Measurements from ENCODE around the gene KCNRG.
"Not testable (repeated sequence)": the region's sequence is repeated elsewhere in the genome, so short reads cannot be mapped to it uniquely, and the experiment has no call there.

Gene KCNRG

GRCh38 chr13:50037788-50038187 lies 22.5 kb downstream of the KCNRG start:
- Histone ChIP-seq H3K9ac (ENCODE audit: low read depth in 1 of 2, low read length in 2 of 2) (no peak overlapping the region), H3K9me3 (ENCODE audit: control insufficient read depth in 1 of 2, low read length in 2 of 2) (no peaks in the 10 kb centered on the region), H3K27me3 (ENCODE audit: control insufficient read depth in 1 of 2, insufficient read depth in 2 of 2, low read length in 2 of 2) (no peaks in the 10 kb centered on the region), H3K4me3 (ENCODE audit: low read depth in 1 of 2, low read length in 2 of 2) (no peak overlapping the region), H3K27ac (ENCODE audit: low read depth, low read length) (no peak overlapping the region), H3K4me1 (ENCODE audit: control insufficient read depth in 1 of 2, insufficient read depth in 2 of 2, low read length in 2 of 2) (no peaks in the 10 kb centered on the region), H3K36me3 (ENCODE audit: control insufficient read depth in 1 of 2, insufficient read depth in 2 of 2, low read length in 2 of 2) (no peaks in the 10 kb centered on the region)

GRCh38 chr13:50038266-50038665 lies 23.0 kb downstream of the KCNRG start:
- Histone ChIP-seq H3K4me3 (ENCODE audit: low read depth in 1 of 2, low read length in 2 of 2) (no peak overlapping the region), H3K9me3 (ENCODE audit: control insufficient read depth in 1 of 2, low read length in 2 of 2) (no peaks in the 10 kb centered on the region), H3K27me3 (ENCODE audit: control insufficient read depth in 1 of 2, insufficient read depth in 2 of 2, low read length in 2 of 2) (no peaks in the 10 kb centered on the region), H3K4me1 (ENCODE audit: control insufficient read depth in 1 of 2, insufficient read depth in 2 of 2, low read length in 2 of 2) (no peaks in the 10 kb centered on the region), H3K36me3 (ENCODE audit: control insufficient read depth in 1 of 2, insufficient read depth in 2 of 2, low read length in 2 of 2) (no peaks in the 10 kb centered on the region), H3K9ac (ENCODE audit: low read depth in 1 of 2, low read length in 2 of 2) (no peak overlapping the region), H3K27ac (ENCODE audit: low read depth, low read length) (no peak overlapping the region)

- Histone ChIP-seq H3K27me3 (ENCODE audit: control insufficient read depth in 1 of 2, insufficient read depth in 2 of 2, low read length in 2 of 2) (no peaks in the 10 kb centered on the region), H3K9me3 (ENCODE audit: control insufficient read depth in 1 of 2, low read length in 2 of 2) (no peaks in the 10 kb centered on the region), H3K4me3 (ENCODE audit: low read depth in 1 of 2, low read length in 2 of 2) (no peak overlapping the region), H3K27ac (ENCODE audit: low read depth, low read length) (no peak overlapping the region), H3K9ac (ENCODE audit: low read depth in 1 of 2, low read length in 2 of 2) (no peak overlapping the region), H3K4me1 (ENCODE audit: control insufficient read depth in 1 of 2, insufficient read depth in 2 of 2, low read length in 2 of 2) (peaks cover 0 to 3% of the 10 kb centered on the region in 2 donors), H3K36me3 (ENCODE audit: control insufficient read depth in 1 of 2, insufficient read depth in 2 of 2, low read length in 2 of 2) (peaks cover 0 to 3% of the 10 kb centered on the region in 2 donors)
These were observed 37.2 kb downstream of the KCNRG start for GRCh38 chr13:50052478-50052877.

DNA sequence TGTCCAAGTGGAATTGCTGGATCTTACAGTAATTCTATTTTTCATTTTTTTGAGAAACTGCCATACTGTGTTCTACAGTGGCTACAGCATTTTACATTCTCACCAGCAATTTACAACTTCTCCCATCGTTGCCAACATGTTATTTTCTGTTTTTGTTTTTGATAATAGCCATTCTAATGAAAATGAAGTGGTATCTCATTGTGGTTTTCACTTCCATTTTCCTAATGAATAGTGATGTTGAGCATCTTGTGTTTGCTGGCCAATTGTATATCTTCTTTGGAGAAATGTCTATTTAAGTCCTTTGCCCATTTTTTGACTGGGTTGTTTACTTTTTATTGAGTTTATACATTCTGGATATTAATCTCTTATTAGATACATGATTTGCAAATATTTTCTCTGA lies 38.6 kb downstream of the KCNRG start:
- Histone ChIP-seq H3K9me3 (ENCODE audit: control insufficient read depth in 1 of 2, low read length in 2 of 2) (no peaks in the 10 kb centered on the region), H3K9ac (ENCODE audit: low read depth in 1 of 2, low read length in 2 of 2) (no peak overlapping the region), H3K27me3 (ENCODE audit: control insufficient read depth in 1 of 2, insufficient read depth in 2 of 2, low read length in 2 of 2) (no peaks in the 10 kb centered on the region), H3K36me3 (ENCODE audit: control insufficient read depth in 1 of 2, insufficient read depth in 2 of 2, low read length in 2 of 2) (peaks cover 0 to 2% of the 10 kb centered on the region in 2 donors), H3K4me1 (ENCODE audit: control insufficient read depth in 1 of 2, insufficient read depth in 2 of 2, low read length in 2 of 2) (peaks cover 0 to 3% of the 10 kb centered on the region in 2 donors), H3K4me3 (ENCODE audit: low read depth in 1 of 2, low read length in 2 of 2) (no peak overlapping the region), H3K27ac (ENCODE audit: low read depth, low read length) (no peak overlapping the region)

GRCh38 chr13:50055454-50055853 lies 40.2 kb downstream of the KCNRG start:
- H3K9ac ChIP-seq (ENCODE audit: low read depth in 1 of 2, low read length in 2 of 2): no peak overlapping the region
- no peak overlapping the region for H3K4me3 ChIP-seq (ENCODE audit: low read depth in 1 of 2, low read length in 2 of 2)
- peaks cover 0 to 3% of the 10 kb centered on the region in 2 donors for H3K4me1 ChIP-seq (ENCODE audit: control insufficient read depth in 1 of 2, insufficient read depth in 2 of 2, low read length in 2 of 2)
- H3K36me3 ChIP-seq (ENCODE audit: control insufficient read depth in 1 of 2, insufficient read depth in 2 of 2, low read length in 2 of 2): no peaks in the 10 kb centered on the region
- no peaks in the 10 kb centered on the region for H3K27me3 ChIP-seq (ENCODE audit: control insufficient read depth in 1 of 2, insufficient read depth in 2 of 2, low read length in 2 of 2)
- H3K9me3 ChIP-seq (ENCODE audit: control insufficient read depth in 1 of 2, low read length in 2 of 2): no peaks in the 10 kb centered on the region
- H3K27ac ChIP-seq (ENCODE audit: low read depth, low read length): no peak overlapping the region

DNA sequence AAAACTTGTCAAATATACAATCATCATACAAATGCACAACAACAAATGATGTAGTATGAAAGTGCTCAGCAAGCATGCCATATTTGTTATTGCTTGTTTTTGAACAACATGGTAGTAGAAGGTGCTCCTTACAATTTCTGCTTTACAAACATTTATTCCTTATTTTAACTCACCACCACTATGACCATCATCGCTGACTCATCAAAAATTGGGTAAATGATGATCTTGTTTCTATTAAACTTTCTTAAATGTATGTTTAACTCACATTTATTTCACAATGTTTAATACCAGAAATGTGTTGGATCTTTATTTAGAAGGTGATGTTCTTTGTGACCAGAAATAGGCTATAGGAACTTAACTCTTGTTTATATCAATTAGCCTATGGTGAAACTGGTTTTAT lies 45.5 kb downstream of the KCNRG start:
- H3K4me3 ChIP-seq (ENCODE audit: low read depth in 1 of 2, low read length in 2 of 2): no peak overlapping the region
- H3K9me3 ChIP-seq (ENCODE audit: control insufficient read depth in 1 of 2, low read length in 2 of 2): no peaks in the 10 kb centered on the region
- peaks cover 0 to under 1% of the 10 kb centered on the region in 2 donors for H3K4me1 ChIP-seq (ENCODE audit: control insufficient read depth in 1 of 2, insufficient read depth in 2 of 2, low read length in 2 of 2)
- no peak overlapping the region for H3K27ac ChIP-seq (ENCODE audit: low read depth, low read length)
- no peak overlapping the region for H3K9ac ChIP-seq (ENCODE audit: low read depth in 1 of 2, low read length in 2 of 2)
- no peaks in the 10 kb centered on the region for H3K27me3 ChIP-seq (ENCODE audit: control insufficient read depth in 1 of 2, insufficient read depth in 2 of 2, low read length in 2 of 2)
- H3K36me3 ChIP-seq (ENCODE audit: control insufficient read depth in 1 of 2, insufficient read depth in 2 of 2, low read length in 2 of 2): peaks cover 0 to 3% of the 10 kb centered on the region in 2 donors

GRCh38 chr13:50062336-50062735 lies 47.1 kb downstream of the KCNRG start:
- H3K27me3 ChIP-seq (ENCODE audit: control insufficient read depth in 1 of 2, insufficient read depth in 2 of 2, low read length in 2 of 2); H3K36me3 ChIP-seq (ENCODE audit: control insufficient read depth in 1 of 2, insufficient read depth in 2 of 2, low read length in 2 of 2); H3K4me1 ChIP-seq (ENCODE audit: control insufficient read depth in 1 of 2, insufficient read depth in 2 of 2, low read length in 2 of 2); H3K9ac ChIP-seq (ENCODE audit: low read depth in 1 of 2, low read length in 2 of 2); H3K4me3 ChIP-seq (ENCODE audit: low read depth in 1 of 2, low read length in 2 of 2); H3K27ac ChIP-seq (ENCODE audit: low read depth, low read length); H3K9me3 ChIP-seq (ENCODE audit: control insufficient read depth in 1 of 2, low read length in 2 of 2): not testable (repeated sequence)

- Histone ChIP-seq H3K27ac (ENCODE audit: low read depth, low read length) (no peak overlapping the region), H3K4me1 (ENCODE audit: control insufficient read depth in 1 of 2, insufficient read depth in 2 of 2, low read length in 2 of 2) (peaks cover 0 to 9% of the 10 kb centered on the region in 2 donors), H3K9ac (ENCODE audit: low read depth in 1 of 2, low read length in 2 of 2) (no peak overlapping the region), H3K4me3 (ENCODE audit: low read depth in 1 of 2, low read length in 2 of 2) (no peak overlapping the region), H3K27me3 (ENCODE audit: control insufficient read depth in 1 of 2, insufficient read depth in 2 of 2, low read length in 2 of 2) (no peaks in the 10 kb centered on the region), H3K36me3 (ENCODE audit: control insufficient read depth in 1 of 2, insufficient read depth in 2 of 2, low read length in 2 of 2) (peaks cover 5% of the 10 kb centered on the region in 2 donors), H3K9me3 (ENCODE audit: control insufficient read depth in 1 of 2, low read length in 2 of 2) (no peaks in the 10 kb centered on the region)
These were observed 50.5 kb downstream of the KCNRG start for GRCh38 chr13:50065712-50066111.

GRCh38 chr13:50068508-50068907 lies 53.3 kb downstream of the KCNRG start:
- no peak overlapping the region for H3K27ac ChIP-seq (ENCODE audit: low read depth, low read length)

DNA sequence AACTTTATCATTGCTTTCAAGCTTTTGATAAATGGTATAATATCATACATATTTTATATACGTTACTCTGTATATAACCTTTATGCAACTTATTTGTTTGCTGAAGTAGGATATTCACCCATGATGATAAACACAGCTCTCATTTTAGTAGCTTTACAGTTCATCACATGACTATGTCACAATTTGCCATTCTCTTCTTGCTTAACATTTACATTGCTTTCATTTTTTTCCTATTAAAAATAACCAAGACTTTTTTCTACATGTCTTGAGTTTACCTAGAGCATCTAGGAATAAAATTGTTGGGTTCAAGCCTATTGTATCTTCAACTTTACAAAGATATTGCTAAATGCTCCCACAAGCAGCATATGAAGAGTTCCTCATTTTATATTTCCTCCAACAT lies 54.0 kb downstream of the KCNRG start:
- peaks cover 0 to 24% of the 10 kb centered on the region in 2 donors for H3K4me1 ChIP-seq (ENCODE audit: control insufficient read depth in 1 of 2, insufficient read depth in 2 of 2, low read length in 2 of 2)

More at GRCh38 chr13:50068508-50068907, 53.3 kb downstream of the KCNRG start:
- Histone ChIP-seq H3K9ac (ENCODE audit: low read depth in 1 of 2, low read length in 2 of 2) (no peak overlapping the region), H3K4me3 (ENCODE audit: low read depth in 1 of 2, low read length in 2 of 2) (no peak overlapping the region), H3K4me1 (ENCODE audit: control insufficient read depth in 1 of 2, insufficient read depth in 2 of 2, low read length in 2 of 2) (peaks cover 0 to 20% of the 10 kb centered on the region in 2 donors), H3K9me3 (ENCODE audit: control insufficient read depth in 1 of 2, low read length in 2 of 2) (no peaks in the 10 kb centered on the region), H3K36me3 (ENCODE audit: control insufficient read depth in 1 of 2, insufficient read depth in 2 of 2, low read length in 2 of 2) (peaks cover 5 to 8% of the 10 kb centered on the region in 2 donors), H3K27me3 (ENCODE audit: control insufficient read depth in 1 of 2, insufficient read depth in 2 of 2, low read length in 2 of 2) (no peaks in the 10 kb centered on the region)

DNA sequence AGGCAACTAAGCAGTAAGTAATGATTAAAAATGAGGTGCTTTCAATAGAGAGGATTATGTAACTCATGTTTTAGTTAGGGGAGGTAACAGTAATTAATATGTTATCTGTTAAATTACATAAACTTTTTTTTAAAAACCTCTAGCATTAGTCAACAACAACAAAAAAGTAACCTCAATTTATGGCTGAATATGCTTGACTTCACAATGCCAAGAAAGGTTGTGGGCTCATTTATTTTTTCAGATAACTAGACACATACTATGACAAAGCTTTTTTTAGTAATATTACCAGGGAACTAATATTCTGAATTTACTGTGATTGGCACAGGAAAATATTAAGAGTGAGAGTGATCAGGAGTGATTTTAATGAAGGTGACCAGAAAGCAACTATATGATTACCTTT lies 54.9 kb downstream of the KCNRG start:
- Histone ChIP-seq H3K27ac (ENCODE audit: low read depth, low read length) (no peak overlapping the region), H3K36me3 (ENCODE audit: control insufficient read depth in 1 of 2, insufficient read depth in 2 of 2, low read length in 2 of 2) (peaks cover 2 to 8% of the 10 kb centered on the region in 2 donors), H3K4me3 (ENCODE audit: low read depth in 1 of 2, low read length in 2 of 2) (no peak overlapping the region), H3K9ac (ENCODE audit: low read depth in 1 of 2, low read length in 2 of 2) (no peak overlapping the region), H3K4me1 (ENCODE audit: control insufficient read depth in 1 of 2, insufficient read depth in 2 of 2, low read length in 2 of 2) (peaks cover 0 to 30% of the 10 kb centered on the region in 2 donors), H3K27me3 (ENCODE audit: control insufficient read depth in 1 of 2, insufficient read depth in 2 of 2, low read length in 2 of 2) (no peaks in the 10 kb centered on the region), H3K9me3 (ENCODE audit: control insufficient read depth in 1 of 2, low read length in 2 of 2) (no peaks in the 10 kb centered on the region)

More for the DNA sequence above, 54.0 kb downstream of the KCNRG start:
- Histone ChIP-seq H3K27me3 (ENCODE audit: control insufficient read depth in 1 of 2, insufficient read depth in 2 of 2, low read length in 2 of 2) (no peaks in the 10 kb centered on the region), H3K9me3 (ENCODE audit: control insufficient read depth in 1 of 2, low read length in 2 of 2) (no peaks in the 10 kb centered on the region), H3K4me3 (ENCODE audit: low read depth in 1 of 2, low read length in 2 of 2) (no peak overlapping the region), H3K9ac (ENCODE audit: low read depth in 1 of 2, low read length in 2 of 2) (no peak overlapping the region), H3K27ac (ENCODE audit: low read depth, low read length) (no peak overlapping the region), H3K36me3 (ENCODE audit: control insufficient read depth in 1 of 2, insufficient read depth in 2 of 2, low read length in 2 of 2) (peaks cover 5 to 8% of the 10 kb centered on the region in 2 donors)
